GM10847 (cell line): ENCODE results near the gene POLR3A.

Experiments used
- POLR2A ChIP-seq: IDR thresholded peaks from 2 replicates; pipeline ENCODE4 v1.6.1; 2011; ENCODE audit not compliant: insufficient read length; ENCODE audit errors: extremely low read depth

Gene POLR3A

GRCh38 chr10:78053211-78053868 lies 24.0 kb upstream of the POLR3A start:
- TF ChIP-seq POLR2A, result no peak

GRCh38 chr10:78049851-78050250 lies 20.5 kb upstream of the POLR3A start:
- TF ChIP-seq POLR2A, result no peak

- TF ChIP-seq POLR2A, result no peak
These were observed 18.1 kb upstream of the POLR3A start for GRCh38 chr10:78047314-78047891.

- no peak for TF ChIP-seq POLR2A
These were observed 17.5 kb upstream of the POLR3A start for GRCh38 chr10:78046711-78047269.

GRCh38 chr10:78045856-78046255 lies 16.5 kb upstream of the POLR3A start:
- TF ChIP-seq POLR2A, result no peak

GRCh38 chr10:78045237-78045636 lies 15.9 kb upstream of the POLR3A start:
- TF ChIP-seq POLR2A, result no peak

- TF ChIP-seq POLR2A, result no peak
These were observed 15.4 kb upstream of the POLR3A start for GRCh38 chr10:78044699-78045098.

GRCh38 chr10:78044179-78044578 lies 14.9 kb upstream of the POLR3A start:
- no peak for TF ChIP-seq POLR2A

GRCh38 chr10:78042752-78043104 lies 13.4 kb upstream of the POLR3A start:
- no peak for TF ChIP-seq POLR2A

GRCh38 chr10:78042058-78042751 lies 12.9 kb upstream of the POLR3A start:
- no peak for TF ChIP-seq POLR2A

- no peak for TF ChIP-seq POLR2A
These were observed 12.1 kb upstream of the POLR3A start for GRCh38 chr10:78041170-78042057.

GRCh38 chr10:78039743-78040142 lies 10.4 kb upstream of the POLR3A start:
- no peak for TF ChIP-seq POLR2A

- no peak for TF ChIP-seq POLR2A
These were observed 9.7 kb upstream of the POLR3A start for GRCh38 chr10:78038791-78039547.

GRCh38 chr10:78038105-78038504 lies 8.8 kb upstream of the POLR3A start:
- no peak for TF ChIP-seq POLR2A
